ENCODE measurements around the gene CDH20.

Gene CDH20

DNA sequence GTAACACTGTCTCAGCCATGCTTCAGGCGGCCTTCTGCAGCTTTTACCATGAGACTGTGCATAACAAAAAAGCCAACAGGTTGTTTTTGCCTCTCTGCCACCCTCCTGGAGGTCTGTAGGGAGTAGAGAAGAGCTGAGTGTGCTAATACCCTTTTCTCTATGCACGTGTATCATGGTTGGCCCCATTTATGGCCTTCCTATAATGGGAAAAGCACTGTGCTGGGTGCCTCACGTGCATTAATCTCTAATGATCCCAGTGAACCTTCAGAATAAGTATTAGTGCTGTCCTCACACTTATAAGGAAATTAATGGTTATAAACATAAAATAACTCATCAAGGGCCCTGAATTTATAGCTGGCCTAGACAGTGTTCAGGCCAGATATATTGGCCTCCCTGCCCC lies 164.2 kb downstream of the CDH20 start:
- POLR2A ChIA-PET, result no interaction called here
- no peak overlapping the region for H3K27ac ChIP-seq (ENCODE audit: extremely low read depth, low read depth, low read length)
- H3K9me3 ChIP-seq (ENCODE audit: control insufficient read depth, insufficient read depth, low read depth, low read length), result no peaks in the 10 kb centered on the region
- no peaks in the 10 kb centered on the region for H3K4me1 ChIP-seq (ENCODE audit: control insufficient read depth, insufficient read depth, low read length)
- CTCF ChIA-PET, result interaction anchor here (5.7 kb wide), 1 partner anchor 176 kb away, joined by 37 read pairs; no protein-coding TSS in a partner anchor
- no peak overlapping the region for H3K4me3 ChIP-seq (ENCODE audit: low read depth, low read length)
- TF ChIP-seq ZNF23 (tag by site-specific recombination; IDR thresholded peaks at IDR 0.05; ENCODE audit: borderline replicate concordance) (no peak), ZFP37 (tag by site-specific recombination; IDR thresholded peaks at IDR 0.05) (no peak), ZNF548 (tag by site-specific recombination; IDR thresholded peaks at IDR 0.05) (no peak), ZNF354C (tag by site-specific recombination; IDR thresholded peaks at IDR 0.05; ENCODE audit: borderline replicate concordance, low read depth) (no peak), SCRT2 (tag by site-specific recombination; IDR thresholded peaks at IDR 0.05) (no peak), ZNF610 (tag by site-specific recombination; IDR thresholded peaks at IDR 0.05; ENCODE audit: borderline replicate concordance) (no peak), ZNF2 (tag by site-specific recombination; IDR thresholded peaks at IDR 0.05) (no peak), PRDM1 (tag by site-specific recombination; IDR thresholded peaks at IDR 0.05) (no peak), SP7 (tag by site-specific recombination; IDR thresholded peaks at IDR 0.05) (no peak), ZNF701 (tag by site-specific recombination; IDR thresholded peaks at IDR 0.05) (no peak)
- TF ChIP-seq, protein P1, sequence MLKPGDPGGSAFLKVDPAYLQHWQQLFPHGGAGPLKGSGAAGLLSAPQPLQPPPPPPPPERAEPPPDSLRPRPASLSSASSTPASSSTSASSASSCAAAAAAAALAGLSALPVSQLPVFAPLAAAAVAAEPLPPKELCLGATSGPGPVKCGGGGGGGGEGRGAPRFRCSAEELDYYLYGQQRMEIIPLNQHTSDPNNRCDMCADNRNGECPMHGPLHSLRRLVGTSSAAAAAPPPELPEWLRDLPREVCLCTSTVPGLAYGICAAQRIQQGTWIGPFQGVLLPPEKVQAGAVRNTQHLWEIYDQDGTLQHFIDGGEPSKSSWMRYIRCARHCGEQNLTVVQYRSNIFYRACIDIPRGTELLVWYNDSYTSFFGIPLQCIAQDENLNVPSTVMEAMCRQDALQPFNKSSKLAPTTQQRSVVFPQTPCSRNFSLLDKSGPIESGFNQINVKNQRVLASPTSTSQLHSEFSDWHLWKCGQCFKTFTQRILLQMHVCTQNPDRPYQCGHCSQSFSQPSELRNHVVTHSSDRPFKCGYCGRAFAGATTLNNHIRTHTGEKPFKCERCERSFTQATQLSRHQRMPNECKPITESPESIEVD (tag by site-specific recombination; IDR thresholded peaks at IDR 0.05), result no peak
- TF ChIP-seq, protein P2, sequence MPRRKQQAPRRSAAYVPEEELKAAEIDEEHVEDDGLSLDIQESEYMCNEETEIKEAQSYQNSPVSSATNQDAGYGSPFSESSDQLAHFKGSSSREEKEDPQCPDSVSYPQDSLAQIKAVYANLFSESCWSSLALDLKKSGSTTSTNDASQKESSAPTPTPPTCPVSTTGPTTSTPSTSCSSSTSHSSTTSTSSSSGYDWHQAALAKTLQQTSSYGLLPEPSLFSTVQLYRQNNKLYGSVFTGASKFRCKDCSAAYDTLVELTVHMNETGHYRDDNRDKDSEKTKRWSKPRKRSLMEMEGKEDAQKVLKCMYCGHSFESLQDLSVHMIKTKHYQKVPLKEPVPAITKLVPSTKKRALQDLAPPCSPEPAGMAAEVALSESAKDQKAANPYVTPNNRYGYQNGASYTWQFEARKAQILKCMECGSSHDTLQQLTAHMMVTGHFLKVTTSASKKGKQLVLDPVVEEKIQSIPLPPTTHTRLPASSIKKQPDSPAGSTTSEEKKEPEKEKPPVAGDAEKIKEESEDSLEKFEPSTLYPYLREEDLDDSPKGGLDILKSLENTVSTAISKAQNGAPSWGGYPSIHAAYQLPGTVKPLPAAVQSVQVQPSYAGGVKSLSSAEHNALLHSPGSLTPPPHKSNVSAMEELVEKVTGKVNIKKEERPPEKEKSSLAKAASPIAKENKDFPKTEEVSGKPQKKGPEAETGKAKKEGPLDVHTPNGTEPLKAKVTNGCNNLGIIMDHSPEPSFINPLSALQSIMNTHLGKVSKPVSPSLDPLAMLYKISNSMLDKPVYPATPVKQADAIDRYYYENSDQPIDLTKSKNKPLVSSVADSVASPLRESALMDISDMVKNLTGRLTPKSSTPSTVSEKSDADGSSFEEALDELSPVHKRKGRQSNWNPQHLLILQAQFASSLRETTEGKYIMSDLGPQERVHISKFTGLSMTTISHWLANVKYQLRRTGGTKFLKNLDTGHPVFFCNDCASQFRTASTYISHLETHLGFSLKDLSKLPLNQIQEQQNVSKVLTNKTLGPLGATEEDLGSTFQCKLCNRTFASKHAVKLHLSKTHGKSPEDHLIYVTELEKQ (tag by site-specific recombination; IDR thresholded peaks at IDR 0.05; ENCODE audit: borderline replicate concordance), result no peak
- TF ChIP-seq, protein P3, sequence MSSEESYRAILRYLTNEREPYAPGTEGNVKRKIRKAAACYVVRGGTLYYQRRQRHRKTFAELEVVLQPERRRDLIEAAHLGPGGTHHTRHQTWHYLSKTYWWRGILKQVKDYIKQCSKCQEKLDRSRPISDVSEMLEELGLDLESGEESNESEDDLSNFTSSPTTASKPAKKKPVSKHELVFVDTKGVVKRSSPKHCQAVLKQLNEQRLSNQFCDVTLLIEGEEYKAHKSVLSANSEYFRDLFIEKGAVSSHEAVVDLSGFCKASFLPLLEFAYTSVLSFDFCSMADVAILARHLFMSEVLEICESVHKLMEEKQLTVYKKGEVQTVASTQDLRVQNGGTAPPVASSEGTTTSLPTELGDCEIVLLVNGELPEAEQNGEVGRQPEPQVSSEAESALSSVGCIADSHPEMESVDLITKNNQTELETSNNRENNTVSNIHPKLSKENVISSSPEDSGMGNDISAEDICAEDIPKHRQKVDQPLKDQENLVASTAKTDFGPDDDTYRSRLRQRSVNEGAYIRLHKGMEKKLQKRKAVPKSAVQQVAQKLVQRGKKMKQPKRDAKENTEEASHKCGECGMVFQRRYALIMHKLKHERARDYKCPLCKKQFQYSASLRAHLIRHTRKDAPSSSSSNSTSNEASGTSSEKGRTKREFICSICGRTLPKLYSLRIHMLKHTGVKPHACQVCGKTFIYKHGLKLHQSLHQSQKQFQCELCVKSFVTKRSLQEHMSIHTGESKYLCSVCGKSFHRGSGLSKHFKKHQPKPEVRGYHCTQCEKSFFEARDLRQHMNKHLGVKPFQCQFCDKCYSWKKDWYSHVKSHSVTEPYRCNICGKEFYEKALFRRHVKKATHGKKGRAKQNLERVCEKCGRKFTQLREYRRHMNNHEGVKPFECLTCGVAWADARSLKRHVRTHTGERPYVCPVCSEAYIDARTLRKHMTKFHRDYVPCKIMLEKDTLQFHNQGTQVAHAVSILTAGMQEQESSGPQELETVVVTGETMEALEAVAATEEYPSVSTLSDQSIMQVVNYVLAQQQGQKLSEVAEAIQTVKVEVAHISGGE (tag by site-specific recombination; conservative IDR thresholded peaks at IDR 0.05; ENCODE audit: low read depth), result no peak
- no peaks in the 10 kb centered on the region for H3K36me3 ChIP-seq (ENCODE audit: control insufficient read depth in 2 of 2, insufficient read depth in 1 of 2, low read length in 2 of 2)

DNA sequence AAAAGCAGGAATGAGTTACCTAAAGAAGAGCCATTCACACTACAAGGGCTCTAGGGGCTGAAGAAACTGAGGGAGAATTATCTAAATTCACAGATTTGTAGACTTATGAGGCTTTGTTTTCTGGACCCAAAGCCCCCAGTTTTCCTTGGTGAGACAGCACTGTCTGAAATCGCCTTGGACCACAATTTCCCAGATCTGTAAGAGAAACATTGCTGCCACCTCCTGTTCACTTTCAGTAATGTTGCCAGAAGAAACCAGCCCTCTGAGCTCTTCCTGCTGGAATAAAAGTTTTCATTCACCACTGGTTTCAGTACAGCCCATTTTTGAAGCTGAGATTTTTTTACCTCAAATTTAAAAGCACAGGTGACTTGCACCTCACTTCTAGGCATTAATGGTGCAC lies 169.2 kb downstream of the CDH20 start:
- H3K27ac ChIP-seq (ENCODE audit: extremely low read depth, low read depth, low read length), result no peak overlapping the region
- CTCF ChIA-PET, result interaction anchor here (0.6 to 10.0 kb wide), 37 partner anchors 9 to 1514 kb away, joined by 3 to 290 read pairs (median 4); no protein-coding TSS in a partner anchor
- POLR2A ChIA-PET, result no interaction called here
- H3K4me1 ChIP-seq (ENCODE audit: control insufficient read depth, insufficient read depth, low read length), result no peaks in the 10 kb centered on the region
- no peak overlapping the region for H3K4me3 ChIP-seq (ENCODE audit: low read depth, low read length)
- TF ChIP-seq ZNF654 (tag by site-specific recombination; IDR thresholded peaks at IDR 0.05; ENCODE audit: low read depth) (peak; percentile 69), ZFHX2 (tag by site-specific recombination; conservative IDR thresholded peaks at IDR 0.05) (no peak)
- TF ChIP-seq, protein P4, sequence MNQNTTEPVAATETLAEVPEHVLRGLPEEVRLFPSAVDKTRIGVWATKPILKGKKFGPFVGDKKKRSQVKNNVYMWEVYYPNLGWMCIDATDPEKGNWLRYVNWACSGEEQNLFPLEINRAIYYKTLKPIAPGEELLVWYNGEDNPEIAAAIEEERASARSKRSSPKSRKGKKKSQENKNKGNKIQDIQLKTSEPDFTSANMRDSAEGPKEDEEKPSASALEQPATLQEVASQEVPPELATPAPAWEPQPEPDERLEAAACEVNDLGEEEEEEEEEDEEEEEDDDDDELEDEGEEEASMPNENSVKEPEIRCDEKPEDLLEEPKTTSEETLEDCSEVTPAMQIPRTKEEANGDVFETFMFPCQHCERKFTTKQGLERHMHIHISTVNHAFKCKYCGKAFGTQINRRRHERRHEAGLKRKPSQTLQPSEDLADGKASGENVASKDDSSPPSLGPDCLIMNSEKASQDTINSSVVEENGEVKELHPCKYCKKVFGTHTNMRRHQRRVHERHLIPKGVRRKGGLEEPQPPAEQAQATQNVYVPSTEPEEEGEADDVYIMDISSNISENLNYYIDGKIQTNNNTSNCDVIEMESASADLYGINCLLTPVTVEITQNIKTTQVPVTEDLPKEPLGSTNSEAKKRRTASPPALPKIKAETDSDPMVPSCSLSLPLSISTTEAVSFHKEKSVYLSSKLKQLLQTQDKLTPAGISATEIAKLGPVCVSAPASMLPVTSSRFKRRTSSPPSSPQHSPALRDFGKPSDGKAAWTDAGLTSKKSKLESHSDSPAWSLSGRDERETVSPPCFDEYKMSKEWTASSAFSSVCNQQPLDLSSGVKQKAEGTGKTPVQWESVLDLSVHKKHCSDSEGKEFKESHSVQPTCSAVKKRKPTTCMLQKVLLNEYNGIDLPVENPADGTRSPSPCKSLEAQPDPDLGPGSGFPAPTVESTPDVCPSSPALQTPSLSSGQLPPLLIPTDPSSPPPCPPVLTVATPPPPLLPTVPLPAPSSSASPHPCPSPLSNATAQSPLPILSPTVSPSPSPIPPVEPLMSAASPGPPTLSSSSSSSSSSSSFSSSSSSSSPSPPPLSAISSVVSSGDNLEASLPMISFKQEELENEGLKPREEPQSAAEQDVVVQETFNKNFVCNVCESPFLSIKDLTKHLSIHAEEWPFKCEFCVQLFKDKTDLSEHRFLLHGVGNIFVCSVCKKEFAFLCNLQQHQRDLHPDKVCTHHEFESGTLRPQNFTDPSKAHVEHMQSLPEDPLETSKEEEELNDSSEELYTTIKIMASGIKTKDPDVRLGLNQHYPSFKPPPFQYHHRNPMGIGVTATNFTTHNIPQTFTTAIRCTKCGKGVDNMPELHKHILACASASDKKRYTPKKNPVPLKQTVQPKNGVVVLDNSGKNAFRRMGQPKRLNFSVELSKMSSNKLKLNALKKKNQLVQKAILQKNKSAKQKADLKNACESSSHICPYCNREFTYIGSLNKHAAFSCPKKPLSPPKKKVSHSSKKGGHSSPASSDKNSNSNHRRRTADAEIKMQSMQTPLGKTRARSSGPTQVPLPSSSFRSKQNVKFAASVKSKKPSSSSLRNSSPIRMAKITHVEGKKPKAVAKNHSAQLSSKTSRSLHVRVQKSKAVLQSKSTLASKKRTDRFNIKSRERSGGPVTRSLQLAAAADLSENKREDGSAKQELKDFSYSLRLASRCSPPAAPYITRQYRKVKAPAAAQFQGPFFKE (tag by site-specific recombination; IDR thresholded peaks at IDR 0.05; ENCODE audit: borderline replicate concordance), result no peak
- no peaks in the 10 kb centered on the region for H3K9me3 ChIP-seq (ENCODE audit: control insufficient read depth, insufficient read depth, low read depth, low read length)
- no peaks in the 10 kb centered on the region for H3K36me3 ChIP-seq (ENCODE audit: control insufficient read depth in 2 of 2, insufficient read depth in 1 of 2, low read length in 2 of 2)
